Measurements from ENCODE around the gene NUCB2.

Gene NUCB2

GRCh38 chr11:17376493-17376892, 100.0 kb downstream of the NUCB2 start:
- Histone ChIP-seq H3K4me1 (ENCODE audit: control insufficient read depth in 2 of 2, insufficient read depth in 2 of 2, low read length in 2 of 2) (no peaks in the 10 kb centered on the region), H3K4me3 (ENCODE audit: low read length in 2 of 2) (no peak overlapping the region)

GRCh38 chr11:17378655-17379054, 102.1 kb downstream of the NUCB2 start:
- Histone ChIP-seq H3K9me3 (ENCODE audit: control insufficient read depth in 2 of 2, low read length in 2 of 2) (no peaks in the 10 kb centered on the region), H3K27ac (ENCODE audit: low read depth in 2 of 2, low read length in 2 of 2) (no peak overlapping the region), H3K9ac (ENCODE audit: low read depth in 1 of 2, low read length in 2 of 2) (no peak overlapping the region), H3K4me1 (ENCODE audit: control insufficient read depth in 2 of 2, insufficient read depth in 2 of 2, low read length in 2 of 2) (no peaks in the 10 kb centered on the region), H3K36me3 (ENCODE audit: control insufficient read depth in 2 of 2, insufficient read depth in 2 of 2, low read length in 2 of 2) (peaks cover 2 to 12% of the 10 kb centered on the region in 2 donors), H3K27me3 (ENCODE audit: control insufficient read depth in 2 of 2, insufficient read depth in 2 of 2, low read length in 2 of 2) (no peaks in the 10 kb centered on the region), H3K4me3 (ENCODE audit: low read length in 2 of 2) (no peak overlapping the region)

More at GRCh38 chr11:17376493-17376892, 100.0 kb downstream of the NUCB2 start:
- H3K9ac ChIP-seq (ENCODE audit: low read depth in 1 of 2, low read length in 2 of 2), result no peak overlapping the region
- no peak overlapping the region for H3K27ac ChIP-seq (ENCODE audit: low read depth in 2 of 2, low read length in 2 of 2)
- H3K27me3 ChIP-seq (ENCODE audit: control insufficient read depth in 2 of 2, insufficient read depth in 2 of 2, low read length in 2 of 2), result no peaks in the 10 kb centered on the region
- peaks cover 6 to 13% of the 10 kb centered on the region in 2 donors for H3K9me3 ChIP-seq (ENCODE audit: control insufficient read depth in 2 of 2, low read length in 2 of 2)
- peaks cover 22 to 32% of the 10 kb centered on the region in 2 donors for H3K36me3 ChIP-seq (ENCODE audit: control insufficient read depth in 2 of 2, insufficient read depth in 2 of 2, low read length in 2 of 2)

GRCh38 chr11:17379383-17380180, 103.0 kb downstream of the NUCB2 start:
- Histone ChIP-seq H3K9me3 (ENCODE audit: control insufficient read depth in 2 of 2, low read length in 2 of 2) (no peaks in the 10 kb centered on the region), H3K4me3 (ENCODE audit: low read length in 2 of 2) (no peak overlapping the region), H3K4me1 (ENCODE audit: control insufficient read depth in 2 of 2, insufficient read depth in 2 of 2, low read length in 2 of 2) (no peaks in the 10 kb centered on the region), H3K9ac (ENCODE audit: low read depth in 1 of 2, low read length in 2 of 2) (no peak overlapping the region), H3K27ac (ENCODE audit: low read depth in 2 of 2, low read length in 2 of 2) (no peak overlapping the region), H3K27me3 (ENCODE audit: control insufficient read depth in 2 of 2, insufficient read depth in 2 of 2, low read length in 2 of 2) (no peaks in the 10 kb centered on the region), H3K36me3 (ENCODE audit: control insufficient read depth in 2 of 2, insufficient read depth in 2 of 2, low read length in 2 of 2) (peaks cover 2 to 6% of the 10 kb centered on the region in 2 donors)

GRCh38 chr11:17381156-17381555, 104.6 kb downstream of the NUCB2 start:
- peaks cover 2 to 3% of the 10 kb centered on the region in 2 donors for H3K36me3 ChIP-seq (ENCODE audit: control insufficient read depth in 2 of 2, insufficient read depth in 2 of 2, low read length in 2 of 2)
- H3K27me3 ChIP-seq (ENCODE audit: control insufficient read depth in 2 of 2, insufficient read depth in 2 of 2, low read length in 2 of 2), result no peaks in the 10 kb centered on the region
- no peak overlapping the region for H3K4me3 ChIP-seq (ENCODE audit: low read length in 2 of 2)
- no peaks in the 10 kb centered on the region for H3K4me1 ChIP-seq (ENCODE audit: control insufficient read depth in 2 of 2, insufficient read depth in 2 of 2, low read length in 2 of 2)
- H3K9ac ChIP-seq (ENCODE audit: low read depth in 1 of 2, low read length in 2 of 2), result no peak overlapping the region
- H3K9me3 ChIP-seq (ENCODE audit: control insufficient read depth in 2 of 2, low read length in 2 of 2), result no peaks in the 10 kb centered on the region
- H3K27ac ChIP-seq (ENCODE audit: low read depth in 2 of 2, low read length in 2 of 2), result no peak overlapping the region
